Hepatocyte (in vitro differentiated cells): Measurements from ENCODE around the gene TAAR6. TPM values are rescaled to one million over a fixed set of nuclear protein-coding genes. Genes with fewer than 3 reads are reported as not detected.

Source experiments
- DNase-seq: peaks from one replicate; pipeline ENCODE4 v3.0.0-alpha.2; 2016; ENCODE audit warnings: low spot score
- H2AFZ ChIP-seq: fragments of 200-600 bp; sonication (generic); 2 replicates; pipeline ENCODE4 v1.6.0; 2016; ENCODE audit warnings: antibody characterized with exemption, mild to moderate bottlenecking
- H3K27ac ChIP-seq: fragments of 200-600 bp; sonication (generic); 2 replicates; pipeline ENCODE4 v1.5.1; 2016; ENCODE audit warnings: mild to moderate bottlenecking
- H3K27me3 ChIP-seq: fragments of 200-600 bp; sonication (generic); 2 replicates; pipeline ENCODE4 v1.6.1; 2016
- H3K36me3 ChIP-seq: fragments of 200-600 bp; sonication (generic); replicated peaks from 2 replicates; pipeline ENCODE4 v1.5.1; 2016; ENCODE audit warnings: low read depth; ENCODE audit not compliant: insufficient read depth
- H3K4me1 ChIP-seq: fragments of 200-600 bp; sonication (generic); 2 replicates; pipeline ENCODE4 v1.5.1; 2016; ENCODE audit warnings: mild to moderate bottlenecking, moderate library complexity; ENCODE audit not compliant: insufficient read depth
- H3K4me2 ChIP-seq: fragments of 200-600 bp; sonication (generic); 2 replicates; pipeline ENCODE4 v1.6.0; 2016
- H3K4me3 ChIP-seq: fragments of 200-600 bp; sonication (generic); 2 replicates; pipeline ENCODE4 v1.5.1; 2016; ENCODE audit warnings: mild to moderate bottlenecking
- H3K79me2 ChIP-seq: fragments of 200-600 bp; sonication (generic); 2 replicates; pipeline ENCODE4 v1.6.0; 2017; ENCODE audit warnings: mild to moderate bottlenecking
- H3K9me2 ChIP-seq: fragments of 200-600 bp; sonication (generic); replicated peaks from 2 replicates; pipeline ENCODE4 v1.6.0; 2017; ENCODE audit warnings: mild to moderate bottlenecking; ENCODE audit not compliant: insufficient read depth
- H3K9me3 ChIP-seq: fragments of 200-600 bp; sonication (generic); 2 replicates; pipeline ENCODE4 v1.5.1; 2016; ENCODE audit warnings: low read depth, mild to moderate bottlenecking
- H4K20me1 ChIP-seq: fragments of 200-600 bp; sonication (generic); 2 replicates; pipeline ENCODE4 v1.6.0; 2016; ENCODE audit warnings: mild to moderate bottlenecking; ENCODE audit not compliant: insufficient read depth, poor library complexity, severe bottlenecking
- EZH2 ChIP-seq: fragments of 200-600 bp; sonication (generic); IDR thresholded peaks from 2 replicates; pipeline ENCODE4 v1.6.1; 2016; ENCODE audit warnings: antibody characterized with exemption, mild to moderate bottlenecking, borderline replicate concordance
- EZH2phosphoT487 ChIP-seq: fragments of 200-600 bp; sonication (generic); IDR thresholded peaks from one replicate; pipeline ENCODE4 v1.6.1; 2018; ENCODE audit warnings: antibody characterized with exemption, mild to moderate bottlenecking, low read depth, moderate library complexity; ENCODE audit not compliant: unreplicated experiment, severe bottlenecking
- WGBS: methylation state at CpG from one replicate; pipeline ENCODE4 v1.1.6; 2016; ENCODE audit warnings: low lambda C conversion rate; ENCODE audit errors: missing lambda C conversion rate; 5-methylcytosine and 5-hydroxymethylcytosine counted together
- polyA plus RNA-seq: library from polyadenylated mRNA; unstranded; fragments of >200 nt; fragmentation: Nextera tagmentation; extraction: Ambion mirVana; gene quantifications from 2 replicates; pipeline ENCODE4 v1.2.1, GENCODE V29; 2016
- total RNA-seq: library from RNA; depleted of rRNA; stranded (reverse); fragments of >200 nt; gene quantifications from 2 replicates; pipeline ENCODE4 v1.2.3, GENCODE V29; 2014
- TF ChIP-seq, protein P1 (sequence below): fragments of 200-600 bp; sonication (generic); IDR thresholded peaks from 2 replicates; pipeline ENCODE4 v1.5.1; 2016; ENCODE audit warnings: antibody characterized with exemption, mild to moderate bottlenecking; ENCODE audit not compliant: poor library complexity

Gene TAAR6
- total and polyA plus RNA-seq, 2 experiments from 2014 or later = not detected

DNA sequence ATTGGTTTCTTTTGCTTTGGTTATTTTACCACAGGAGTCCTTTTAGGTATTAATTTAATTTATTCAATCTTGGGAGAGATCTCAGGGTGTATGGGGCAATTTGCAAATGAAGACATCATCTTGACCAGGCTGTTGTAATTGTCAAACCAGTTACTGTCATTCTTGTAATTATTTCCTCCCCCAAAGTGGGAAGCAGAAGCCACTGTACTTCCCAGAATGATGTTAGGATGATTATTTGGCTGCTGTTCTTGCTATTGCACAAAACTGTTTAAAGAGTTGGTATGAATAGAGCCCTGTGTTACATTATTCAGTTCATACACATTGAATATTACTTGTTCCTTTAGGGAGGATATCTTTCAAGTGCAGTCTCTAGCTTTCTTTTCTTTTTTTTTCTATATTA is 1.7 kb downstream of the TAAR6 start:
- H3K79me2 ChIP-seq = no peaks in the 10 kb centered on the region
- H3K4me3 ChIP-seq = no peak overlapping the region
- no peaks in the 10 kb centered on the region for H3K9me2 ChIP-seq
- TF ChIP-seq EZH2phosphoT487 = no peak
- TF ChIP-seq, protein P1, sequence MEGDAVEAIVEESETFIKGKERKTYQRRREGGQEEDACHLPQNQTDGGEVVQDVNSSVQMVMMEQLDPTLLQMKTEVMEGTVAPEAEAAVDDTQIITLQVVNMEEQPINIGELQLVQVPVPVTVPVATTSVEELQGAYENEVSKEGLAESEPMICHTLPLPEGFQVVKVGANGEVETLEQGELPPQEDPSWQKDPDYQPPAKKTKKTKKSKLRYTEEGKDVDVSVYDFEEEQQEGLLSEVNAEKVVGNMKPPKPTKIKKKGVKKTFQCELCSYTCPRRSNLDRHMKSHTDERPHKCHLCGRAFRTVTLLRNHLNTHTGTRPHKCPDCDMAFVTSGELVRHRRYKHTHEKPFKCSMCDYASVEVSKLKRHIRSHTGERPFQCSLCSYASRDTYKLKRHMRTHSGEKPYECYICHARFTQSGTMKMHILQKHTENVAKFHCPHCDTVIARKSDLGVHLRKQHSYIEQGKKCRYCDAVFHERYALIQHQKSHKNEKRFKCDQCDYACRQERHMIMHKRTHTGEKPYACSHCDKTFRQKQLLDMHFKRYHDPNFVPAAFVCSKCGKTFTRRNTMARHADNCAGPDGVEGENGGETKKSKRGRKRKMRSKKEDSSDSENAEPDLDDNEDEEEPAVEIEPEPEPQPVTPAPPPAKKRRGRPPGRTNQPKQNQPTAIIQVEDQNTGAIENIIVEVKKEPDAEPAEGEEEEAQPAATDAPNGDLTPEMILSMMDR = no peak
- H3K4me2 ChIP-seq = no peak overlapping the region
- H3K36me3 ChIP-seq = no peaks in the 10 kb centered on the region
- H4K20me1 ChIP-seq = no peaks in the 10 kb centered on the region
- no peaks in the 10 kb centered on the region for H3K27me3 ChIP-seq
- H3K9me3 ChIP-seq = no peaks in the 10 kb centered on the region
- no peak for DNase-seq
- no peaks in the 10 kb centered on the region for H3K4me1 ChIP-seq
- H2AFZ ChIP-seq = no peak overlapping the region
- no peak overlapping the region for H3K27ac ChIP-seq

DNA sequence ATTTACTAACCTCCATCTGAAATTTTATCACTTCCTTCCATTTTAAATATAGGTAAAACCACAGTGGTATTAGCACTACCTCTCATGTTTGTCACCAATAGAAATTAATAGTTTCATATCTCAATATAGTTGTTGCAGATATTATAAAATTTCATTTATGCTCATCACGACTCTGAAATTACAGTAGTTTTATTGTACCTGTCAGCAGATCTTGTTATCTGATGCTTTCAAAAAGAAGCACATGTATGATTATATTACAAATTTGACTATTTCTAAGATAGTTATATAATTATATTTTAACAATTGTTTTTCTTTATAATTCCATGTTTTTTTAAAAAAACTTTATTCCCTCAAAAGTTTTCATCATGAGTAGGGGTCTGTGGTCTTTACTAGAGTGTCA is 14.6 kb downstream of the TAAR6 start:
- H3K27ac ChIP-seq = no peak overlapping the region
- H4K20me1 ChIP-seq = no peaks in the 10 kb centered on the region
- 85% methylated on average over 1 of the region's 1 CpG for WGBS
- H3K9me2 ChIP-seq = no peaks in the 10 kb centered on the region
- no peaks in the 10 kb centered on the region for H3K79me2 ChIP-seq
- no peak for DNase-seq
- no peaks in the 10 kb centered on the region for H3K27me3 ChIP-seq
- TF ChIP-seq EZH2 = no peak
- TF ChIP-seq EZH2phosphoT487 = no peak
- TF ChIP-seq, protein P1 = no peak
- no peak overlapping the region for H3K4me3 ChIP-seq
- H2AFZ ChIP-seq = no peak overlapping the region
- no peak overlapping the region for H3K4me2 ChIP-seq
- H3K4me1 ChIP-seq = no peaks in the 10 kb centered on the region
- H3K9me3 ChIP-seq = no peaks in the 10 kb centered on the region
- no peaks in the 10 kb centered on the region for H3K36me3 ChIP-seq

DNA sequence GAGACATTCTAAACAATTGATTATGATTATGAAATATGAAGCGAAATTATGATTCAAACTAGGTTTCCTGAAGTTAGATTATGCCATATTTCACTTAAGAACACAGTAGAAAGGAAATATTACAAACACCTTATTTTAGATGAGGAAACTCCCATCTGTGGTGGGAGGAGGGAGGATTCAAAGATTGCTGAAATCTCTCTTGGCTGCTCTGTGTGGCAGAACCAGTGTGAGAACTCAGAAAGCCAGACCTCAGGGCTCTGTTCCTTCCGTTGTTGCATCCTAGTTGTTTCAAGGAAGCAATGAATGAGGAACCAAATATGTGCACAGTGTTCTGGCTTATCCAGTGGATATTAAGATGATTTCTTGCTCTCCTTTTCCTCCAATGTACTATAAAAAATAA is 17.3 kb downstream of the TAAR6 start:
- no peaks in the 10 kb centered on the region for H4K20me1 ChIP-seq
- H3K36me3 ChIP-seq = no peaks in the 10 kb centered on the region
- no peaks in the 10 kb centered on the region for H3K27me3 ChIP-seq
- H3K9me3 ChIP-seq = no peaks in the 10 kb centered on the region
- 74% methylated on average over 2 of the region's 2 CpGs for WGBS
- no peak overlapping the region for H2AFZ ChIP-seq
- H3K4me2 ChIP-seq = no peak overlapping the region
- no peak for DNase-seq
- H3K4me1 ChIP-seq = no peaks in the 10 kb centered on the region
- H3K79me2 ChIP-seq = no peaks in the 10 kb centered on the region
- no peak overlapping the region for H3K4me3 ChIP-seq
- no peak overlapping the region for H3K27ac ChIP-seq
- TF ChIP-seq EZH2phosphoT487 = no peak
- no peak for TF ChIP-seq EZH2
- TF ChIP-seq, protein P1 = no peak
- H3K9me2 ChIP-seq = no peaks in the 10 kb centered on the region

DNA sequence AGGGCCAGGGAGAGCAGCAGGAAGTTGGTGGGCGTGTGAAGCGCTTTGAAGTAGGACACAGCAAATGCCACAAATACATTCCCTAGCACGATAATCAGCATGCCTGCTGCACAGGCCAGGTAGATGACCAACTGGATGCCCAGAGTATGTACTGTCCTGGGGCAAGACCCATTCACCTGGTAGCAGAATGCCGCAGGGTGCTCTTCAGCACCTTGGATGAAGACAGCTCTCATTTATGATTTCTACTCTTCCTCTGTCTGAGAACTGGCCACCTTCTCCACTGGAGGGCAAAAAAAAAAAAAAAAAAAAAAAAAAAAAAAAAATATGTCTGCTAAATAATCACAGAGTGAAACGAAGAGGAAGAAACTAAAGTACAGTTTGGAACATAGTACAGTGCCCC is 19.3 kb downstream of the TAAR6 start, which contains the start of gene TAAR5:
TAAR5 (minus strand) TSS at position 288 of the 400 bp plus-strand sequence; CDS start at position 233, 55 bp downstream.
- Histone ChIP-seq H2AFZ (no peak within 1 kb of the TSS), H3K4me2 (no peak within 1 kb of the TSS), H3K36me3 (no peaks in the 10 kb centered on the region), H4K20me1 (no peaks in the 10 kb centered on the region), H3K79me2 (no peaks in the 10 kb centered on the region), H3K27ac (no peak within 1 kb of the TSS), H3K4me3 (no peak within 1 kb of the TSS), H3K27me3 (no peaks in the 10 kb centered on the region), H3K9me2 (no peaks in the 10 kb centered on the region), H3K4me1 (no peaks in the 10 kb centered on the region), H3K9me3 (no peaks in the 10 kb centered on the region)
- WGBS = 89% methylated on average over 5 of the region's 5 CpGs
- no peak for DNase-seq
- TF ChIP-seq, protein P1 = no peak
- TF ChIP-seq EZH2 = no peak
- no peak for TF ChIP-seq EZH2phosphoT487
